ENCODE results near the gene DOCK2.

DNA sequence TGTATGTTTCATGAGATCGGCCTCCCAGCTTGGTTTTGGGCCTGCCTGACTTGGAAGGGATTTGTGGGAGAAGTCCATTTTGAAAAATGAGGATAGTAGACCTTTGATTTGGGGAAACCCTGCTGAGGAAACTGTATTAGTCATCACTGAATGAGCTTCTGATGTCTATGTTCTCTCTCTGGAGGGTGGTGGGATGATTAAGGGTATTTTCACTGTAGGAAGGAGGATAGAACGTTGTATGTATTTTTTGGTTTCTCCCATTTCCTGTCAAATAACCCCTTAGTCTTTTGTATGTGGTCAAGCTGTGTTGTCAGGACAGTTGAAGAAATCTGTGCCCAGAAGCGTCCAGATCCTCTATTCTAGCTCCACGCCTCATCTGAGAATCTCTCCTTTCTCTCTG, 191.3 kb downstream of the DOCK2 start:
- TF ChIP-seq, protein P1, sequence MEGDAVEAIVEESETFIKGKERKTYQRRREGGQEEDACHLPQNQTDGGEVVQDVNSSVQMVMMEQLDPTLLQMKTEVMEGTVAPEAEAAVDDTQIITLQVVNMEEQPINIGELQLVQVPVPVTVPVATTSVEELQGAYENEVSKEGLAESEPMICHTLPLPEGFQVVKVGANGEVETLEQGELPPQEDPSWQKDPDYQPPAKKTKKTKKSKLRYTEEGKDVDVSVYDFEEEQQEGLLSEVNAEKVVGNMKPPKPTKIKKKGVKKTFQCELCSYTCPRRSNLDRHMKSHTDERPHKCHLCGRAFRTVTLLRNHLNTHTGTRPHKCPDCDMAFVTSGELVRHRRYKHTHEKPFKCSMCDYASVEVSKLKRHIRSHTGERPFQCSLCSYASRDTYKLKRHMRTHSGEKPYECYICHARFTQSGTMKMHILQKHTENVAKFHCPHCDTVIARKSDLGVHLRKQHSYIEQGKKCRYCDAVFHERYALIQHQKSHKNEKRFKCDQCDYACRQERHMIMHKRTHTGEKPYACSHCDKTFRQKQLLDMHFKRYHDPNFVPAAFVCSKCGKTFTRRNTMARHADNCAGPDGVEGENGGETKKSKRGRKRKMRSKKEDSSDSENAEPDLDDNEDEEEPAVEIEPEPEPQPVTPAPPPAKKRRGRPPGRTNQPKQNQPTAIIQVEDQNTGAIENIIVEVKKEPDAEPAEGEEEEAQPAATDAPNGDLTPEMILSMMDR (IDR thresholded peaks at IDR 0.05): no peak
- TF ChIP-seq POLR2A (IDR thresholded peaks at IDR 0.05) (no peak), EP300 (IDR thresholded peaks at IDR 0.05) (no peak), POLR2AphosphoS5 (IDR thresholded peaks at IDR 0.05) (no peak)
